AG09319 (cell line): ENCODE measurements around the gene TMEM253.

ENCODE experiments used
- DNase-seq: peaks from one replicate; pipeline ENCODE4 v3.0.0-alpha.2; 2010; ENCODE audit warnings: low read depth; ENCODE audit errors: extremely low read depth
- TF ChIP-seq, protein P1 (sequence below): IDR thresholded peaks from 2 replicates; pipeline ENCODE4 v1.5.1; 2011; ENCODE audit warnings: low read depth, mild to moderate bottlenecking, inconsistent platforms, low read length, moderate library complexity

The TMEM253 gene

DNA sequence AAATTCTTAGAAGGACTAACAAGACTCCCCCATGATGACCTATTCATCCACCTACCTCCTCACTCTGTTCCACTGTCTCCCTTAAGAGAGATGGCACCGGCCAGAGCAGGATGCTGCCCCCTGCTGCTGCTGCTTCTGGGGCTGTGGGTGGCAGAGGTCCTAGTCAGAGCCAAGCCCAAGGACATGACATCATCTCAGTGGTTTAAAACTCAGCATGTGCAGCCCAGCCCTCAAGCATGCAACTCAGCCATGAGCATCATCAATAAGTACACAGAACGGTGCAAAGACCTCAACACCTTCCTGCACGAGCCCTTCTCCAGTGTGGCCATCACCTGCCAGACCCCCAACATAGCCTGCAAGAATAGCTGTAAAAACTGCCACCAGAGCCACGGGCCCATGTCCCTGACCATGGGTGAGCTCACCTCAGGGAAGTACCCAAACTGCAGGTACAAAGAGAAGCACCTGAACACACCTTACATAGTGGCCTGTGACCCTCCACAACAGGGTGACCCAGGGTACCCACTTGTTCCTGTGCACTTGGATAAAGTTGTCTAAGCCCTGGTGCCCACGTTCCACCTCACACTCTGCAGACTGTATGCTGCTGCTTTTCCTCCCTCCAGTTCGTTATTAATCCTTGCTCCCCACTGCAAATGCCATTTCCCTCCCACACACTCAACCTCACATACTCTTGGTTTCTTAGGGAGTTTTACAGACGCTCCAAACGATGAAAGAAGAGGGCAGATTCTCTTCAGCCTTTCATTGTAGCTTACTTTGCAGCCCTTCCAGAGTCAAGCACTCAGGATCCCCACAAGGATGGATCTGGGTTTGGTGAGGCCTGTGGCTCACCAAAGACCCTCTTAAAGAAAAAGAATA is 42.8 kb upstream of the TMEM253 start, which contains the start of gene RNASE8:
RNASE8 (plus strand) TSS at position 20 of the 873 bp plus-strand sequence; CDS start at position 91, 71 bp downstream.
- DNase-seq, result no peak
- TF ChIP-seq, protein P1, sequence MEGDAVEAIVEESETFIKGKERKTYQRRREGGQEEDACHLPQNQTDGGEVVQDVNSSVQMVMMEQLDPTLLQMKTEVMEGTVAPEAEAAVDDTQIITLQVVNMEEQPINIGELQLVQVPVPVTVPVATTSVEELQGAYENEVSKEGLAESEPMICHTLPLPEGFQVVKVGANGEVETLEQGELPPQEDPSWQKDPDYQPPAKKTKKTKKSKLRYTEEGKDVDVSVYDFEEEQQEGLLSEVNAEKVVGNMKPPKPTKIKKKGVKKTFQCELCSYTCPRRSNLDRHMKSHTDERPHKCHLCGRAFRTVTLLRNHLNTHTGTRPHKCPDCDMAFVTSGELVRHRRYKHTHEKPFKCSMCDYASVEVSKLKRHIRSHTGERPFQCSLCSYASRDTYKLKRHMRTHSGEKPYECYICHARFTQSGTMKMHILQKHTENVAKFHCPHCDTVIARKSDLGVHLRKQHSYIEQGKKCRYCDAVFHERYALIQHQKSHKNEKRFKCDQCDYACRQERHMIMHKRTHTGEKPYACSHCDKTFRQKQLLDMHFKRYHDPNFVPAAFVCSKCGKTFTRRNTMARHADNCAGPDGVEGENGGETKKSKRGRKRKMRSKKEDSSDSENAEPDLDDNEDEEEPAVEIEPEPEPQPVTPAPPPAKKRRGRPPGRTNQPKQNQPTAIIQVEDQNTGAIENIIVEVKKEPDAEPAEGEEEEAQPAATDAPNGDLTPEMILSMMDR, result peak; percentile 8

DNA sequence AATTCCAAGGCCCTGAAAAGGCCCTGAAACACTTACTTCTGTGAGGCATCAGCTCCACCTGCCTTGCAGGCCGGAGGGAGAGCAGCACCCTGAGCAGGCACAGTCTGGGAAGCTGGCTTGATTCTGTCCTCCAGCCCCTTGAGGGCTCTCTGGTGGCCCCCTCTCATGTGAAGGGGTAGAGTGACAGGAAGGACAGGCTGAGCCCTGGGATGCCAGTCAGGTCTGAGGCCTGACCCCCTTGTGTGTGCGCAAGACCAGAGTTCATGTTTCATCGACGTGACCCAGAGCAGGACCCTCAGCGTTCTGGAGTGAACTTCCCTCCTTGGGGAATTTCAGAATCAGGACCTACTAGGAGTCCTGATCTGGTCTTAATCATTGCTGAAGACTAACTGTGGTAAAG is 42.0 kb upstream of the TMEM253 start:
- TF ChIP-seq, protein P1, result no peak
- DNase-seq, result no peak

DNA sequence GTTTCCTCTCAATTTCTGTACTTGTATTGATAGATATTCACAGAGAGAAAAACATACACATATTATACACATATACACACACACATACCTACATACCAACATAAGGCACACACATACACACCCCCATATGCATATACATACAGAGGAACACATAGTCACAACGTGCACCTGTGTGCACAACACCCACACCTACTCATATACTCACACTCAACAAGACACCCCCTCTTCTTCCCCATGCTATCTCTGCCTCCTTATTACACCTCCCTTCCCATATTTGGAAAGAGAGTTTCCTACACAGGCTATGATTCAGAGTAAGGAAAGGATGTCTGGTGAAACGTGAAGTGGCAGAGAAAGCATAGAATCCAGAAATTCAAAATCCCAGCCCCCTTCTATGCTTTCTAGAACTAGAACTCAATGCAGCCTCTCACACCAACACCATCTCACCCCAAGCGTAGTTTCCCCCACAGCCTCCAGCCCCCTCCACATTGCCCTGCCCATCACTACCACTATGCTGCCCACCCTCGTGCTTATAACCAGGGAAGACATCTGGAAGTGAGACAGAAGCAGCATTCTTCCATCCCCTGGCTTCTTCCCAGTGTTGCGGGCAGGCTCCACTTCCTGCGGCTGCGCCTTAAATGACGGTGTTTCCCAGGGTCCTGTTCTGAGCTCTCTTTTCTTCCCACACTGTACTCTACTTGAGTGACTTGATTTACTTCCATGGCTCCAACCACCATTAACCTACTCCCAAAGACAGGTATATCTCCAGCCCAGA is 40.8 kb upstream of the TMEM253 start:
- TF ChIP-seq, protein P1, result no peak
- no peak for DNase-seq

DNA sequence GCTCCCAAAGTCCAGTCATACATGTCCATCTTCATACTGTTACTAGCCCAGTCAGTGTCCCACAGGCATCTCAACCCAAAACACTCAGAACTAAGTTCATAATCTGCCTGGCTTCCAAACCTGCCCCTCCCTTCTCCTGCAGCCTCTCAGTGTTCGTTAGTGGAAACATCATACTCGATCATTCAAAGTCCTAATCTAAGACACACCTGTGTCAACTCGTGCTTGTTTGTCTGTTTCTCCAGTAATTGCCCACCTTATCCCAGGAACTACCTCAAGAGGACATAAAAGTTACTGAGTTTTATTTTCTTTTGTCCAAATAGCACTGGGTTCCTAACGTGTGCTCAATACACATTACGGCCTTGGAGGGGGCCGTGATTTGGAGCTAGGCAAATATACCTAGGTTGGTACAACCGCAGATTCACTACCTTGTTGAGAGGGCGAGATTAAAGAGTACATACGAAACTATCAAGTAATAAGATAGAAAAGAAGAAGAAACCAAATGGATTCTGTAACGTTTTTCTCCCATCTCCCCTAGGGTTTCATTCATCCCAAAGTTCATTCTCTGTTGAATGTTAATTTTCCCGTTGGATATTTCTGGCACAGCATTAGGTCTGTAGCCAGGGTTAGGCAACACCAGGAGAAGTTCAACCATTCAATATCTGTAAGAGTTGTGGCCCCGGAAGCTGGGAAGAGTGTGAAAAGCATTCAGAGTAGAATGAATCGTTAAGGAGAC is 40.1 kb upstream of the TMEM253 start:
- no peak for DNase-seq
- TF ChIP-seq, protein P1, result no peak

DNA sequence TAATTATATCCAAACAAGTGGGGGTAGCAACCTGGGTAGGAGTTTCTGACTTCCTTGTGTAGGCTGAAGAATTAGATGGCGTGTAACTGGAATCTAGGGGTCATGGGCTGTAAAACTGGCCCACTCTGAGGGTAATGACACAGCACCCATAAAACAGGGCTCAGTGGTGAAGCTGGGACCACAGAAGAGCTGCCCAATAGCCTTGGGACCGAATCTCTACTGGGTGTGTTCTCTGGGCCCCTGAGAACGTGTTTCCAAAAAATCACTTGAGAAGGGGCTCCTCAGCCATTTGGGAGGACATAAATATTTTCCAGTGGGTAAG is 39.6 kb upstream of the TMEM253 start:
- TF ChIP-seq, protein P1, result no peak
- no peak for DNase-seq

DNA sequence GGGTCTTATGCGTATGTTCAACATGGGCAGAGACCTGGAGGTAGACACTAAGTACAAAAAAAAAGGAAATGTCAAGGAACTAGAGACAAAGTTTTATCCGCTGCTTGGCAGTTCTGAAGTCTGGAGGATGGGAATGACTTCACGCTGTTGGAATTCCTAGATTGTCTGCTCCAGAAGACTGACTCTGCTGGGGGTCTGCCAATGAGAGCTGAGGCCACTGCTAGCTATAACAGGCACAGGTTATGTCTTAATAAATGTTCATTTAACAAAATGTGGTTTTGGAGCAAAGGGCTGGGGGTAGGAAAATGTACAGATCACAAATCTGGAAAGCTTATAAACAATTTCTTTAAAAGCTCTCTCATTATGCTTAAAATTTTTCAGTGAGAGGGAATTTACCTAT is 37.4 kb upstream of the TMEM253 start:
- DNase-seq, result no peak
- TF ChIP-seq, protein P1, result no peak
